ENCODE results near the gene GRPR. TPM values are rescaled to one million over a fixed set of nuclear protein-coding genes. Genes with fewer than 3 reads are reported as not detected.
"Not testable (repeated sequence)": the region's sequence is repeated elsewhere in the genome, so short reads cannot be mapped to it uniquely, and the experiment has no call there.

Gene GRPR
- total RNA-seq, 2 experiments from 2014 or later, result not detected

DNA sequence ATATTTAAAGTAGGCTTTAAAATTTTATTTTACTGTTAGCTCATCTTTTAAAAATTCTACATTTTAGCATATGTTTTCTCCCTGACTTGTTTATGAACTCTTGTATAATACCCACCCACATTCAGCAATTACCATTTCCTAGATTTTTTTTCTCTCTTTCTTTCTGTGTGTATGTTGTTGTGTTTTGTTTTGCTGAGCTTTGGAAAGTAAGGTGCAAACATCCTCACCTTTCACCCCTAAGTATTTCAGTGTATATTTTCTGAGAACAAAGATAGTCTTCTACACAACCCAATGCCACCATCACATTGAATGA, 18.8 kb downstream of the GRPR start:
- ATAC-seq, result no peak
- no peak overlapping the region for H3K27ac Mint-ChIP-seq
- no peaks in the 10 kb centered on the region for H3K36me3 Mint-ChIP-seq
- no peak for DNase-seq
- H3K4me3 Mint-ChIP-seq, result no peak overlapping the region
- H3K9me3 Mint-ChIP-seq (ENCODE audit: low read depth), result no peaks in the 10 kb centered on the region
- CTCF ChIA-PET, result no interaction called here
- no peaks in the 10 kb centered on the region for H3K4me1 Mint-ChIP-seq
- H3K27me3 Mint-ChIP-seq, result peaks cover 13% of the 10 kb centered on the region

DNA sequence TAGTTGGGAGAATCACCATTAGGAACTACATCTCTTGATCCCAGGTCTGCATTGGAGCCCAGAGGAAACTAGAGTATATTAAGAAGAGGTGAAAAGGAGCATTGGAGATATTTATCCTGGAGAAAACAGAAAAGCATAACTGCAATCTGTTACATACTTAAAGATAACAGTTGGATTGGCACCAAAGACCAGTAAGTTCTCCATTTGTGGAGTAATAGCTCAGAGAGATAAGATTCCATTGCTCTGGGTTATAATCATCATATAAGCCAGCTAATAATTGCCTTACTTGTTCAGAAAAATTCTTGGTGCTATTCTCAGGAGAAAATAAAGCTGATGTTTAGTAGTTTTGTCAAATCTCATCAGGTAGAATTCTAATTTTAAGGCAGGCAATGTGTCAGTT, 20.6 kb downstream of the GRPR start:
- Mint-ChIP-seq H3K4me1 (no peaks in the 10 kb centered on the region), H3K27ac (no peak overlapping the region), H3K27me3 (peaks cover 13% of the 10 kb centered on the region), H3K9me3 (ENCODE audit: low read depth) (no peaks in the 10 kb centered on the region), H3K36me3 (no peaks in the 10 kb centered on the region), H3K4me3 (no peak overlapping the region)
- CTCF ChIA-PET, result no interaction called here
- ATAC-seq, result no peak
- DNase-seq, result no peak

DNA sequence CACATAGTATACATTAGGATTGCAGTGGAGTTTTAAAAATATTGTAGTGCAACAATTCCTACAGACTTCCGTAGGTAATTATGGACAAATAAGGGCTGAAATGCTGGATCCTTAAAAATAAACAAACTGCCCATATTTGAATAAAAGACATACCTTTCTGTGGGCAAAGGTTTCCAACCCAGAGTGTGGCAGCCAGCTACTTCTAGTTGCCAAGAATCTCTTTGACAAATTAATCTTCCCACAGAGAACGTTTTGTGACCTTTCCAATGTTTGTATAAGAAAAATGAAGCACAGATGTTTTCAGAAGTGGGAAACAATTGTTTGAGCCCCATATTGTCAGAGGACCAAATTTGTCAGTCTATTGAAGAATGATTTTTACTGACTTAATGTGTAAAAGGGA, 21.1 kb downstream of the GRPR start:
- H3K36me3 Mint-ChIP-seq, result no peaks in the 10 kb centered on the region
- DNase-seq (no peak), ATAC-seq (no peak)
- H3K9me3 Mint-ChIP-seq (ENCODE audit: low read depth), result no peaks in the 10 kb centered on the region
- peaks cover 13% of the 10 kb centered on the region for H3K27me3 Mint-ChIP-seq
- H3K4me3 Mint-ChIP-seq, result no peak overlapping the region
- H3K27ac Mint-ChIP-seq, result no peak overlapping the region
- H3K4me1 Mint-ChIP-seq, result no peaks in the 10 kb centered on the region
- CTCF ChIA-PET, result no interaction called here

DNA sequence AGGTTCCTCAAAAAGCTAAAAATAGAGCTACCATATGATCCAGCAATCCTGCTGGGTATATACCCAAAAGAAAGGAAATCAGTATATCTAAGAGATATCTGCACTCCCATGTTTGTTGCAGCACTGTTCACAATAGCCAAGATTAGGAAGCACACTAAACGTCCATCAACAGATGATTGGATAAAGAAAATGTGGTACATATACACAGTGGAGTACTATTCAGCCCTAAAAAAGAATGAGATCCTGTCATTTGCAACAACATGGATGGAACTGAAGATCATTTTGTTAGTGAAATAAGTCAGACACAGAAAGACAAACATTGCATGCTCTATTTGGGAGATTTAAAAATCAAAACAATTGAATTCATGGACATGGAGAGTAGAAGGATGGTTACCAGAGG, 21.7 kb downstream of the GRPR start:
- H3K9me3 Mint-ChIP-seq (ENCODE audit: low read depth); H3K27ac Mint-ChIP-seq; ATAC-seq; H3K4me1 Mint-ChIP-seq; H3K36me3 Mint-ChIP-seq; DNase-seq; H3K4me3 Mint-ChIP-seq; CTCF ChIA-PET: not testable (repeated sequence)
- peaks cover 13% of the 10 kb centered on the region for H3K27me3 Mint-ChIP-seq

DNA sequence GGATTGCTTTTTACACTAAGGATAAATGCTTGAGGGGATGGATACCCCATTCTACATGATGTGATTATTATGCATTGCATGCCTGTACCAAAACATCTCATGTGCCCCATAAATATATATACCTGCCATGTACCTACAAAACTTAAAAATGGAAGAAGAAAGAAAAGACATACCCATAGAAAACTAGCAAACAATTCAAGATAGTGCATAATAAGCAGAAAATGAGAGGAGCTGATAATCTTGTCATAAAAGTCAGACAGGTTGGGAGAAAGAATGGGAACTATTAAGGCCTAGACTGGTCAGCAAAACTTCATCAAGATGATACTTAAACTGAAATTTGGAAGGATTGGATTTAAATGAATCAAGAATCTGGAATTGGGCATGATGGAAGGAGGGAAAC, 22.3 kb downstream of the GRPR start:
- Mint-ChIP-seq H3K4me3 (no peak overlapping the region), H3K9me3 (ENCODE audit: low read depth) (no peaks in the 10 kb centered on the region), H3K27ac (no peak overlapping the region), H3K36me3 (no peaks in the 10 kb centered on the region), H3K4me1 (no peaks in the 10 kb centered on the region), H3K27me3 (peaks cover 13% of the 10 kb centered on the region)
- no peak for ATAC-seq
- DNase-seq, result no peak
- CTCF ChIA-PET, result no interaction called here

DNA sequence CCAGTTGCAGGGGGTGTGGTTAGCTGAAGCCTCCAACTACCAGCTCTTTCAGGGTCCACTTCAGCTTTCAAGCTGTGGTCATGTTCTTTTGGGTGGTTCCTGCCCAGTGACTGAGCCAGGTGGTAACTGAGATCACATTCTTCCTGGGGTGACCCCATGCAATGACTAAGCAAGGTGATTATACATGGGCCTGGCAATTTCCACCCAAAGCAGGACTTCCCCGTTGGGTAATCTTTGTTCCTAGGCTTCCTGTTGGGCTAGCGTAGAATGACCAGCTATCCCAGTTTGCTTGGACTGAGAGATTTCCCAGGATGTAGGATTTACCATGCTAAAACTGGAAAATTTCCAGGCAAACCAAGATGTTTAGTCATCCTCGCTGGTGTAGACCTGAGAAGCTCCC, 25.5 kb downstream of the GRPR start:
- Mint-ChIP-seq H3K36me3 (no peaks in the 10 kb centered on the region), H3K4me1 (no peaks in the 10 kb centered on the region), H3K27me3 (peaks cover 6% of the 10 kb centered on the region), H3K4me3 (no peak overlapping the region), H3K27ac (no peak overlapping the region), H3K9me3 (ENCODE audit: low read depth) (no peaks in the 10 kb centered on the region)
- no peak for ATAC-seq
- CTCF ChIA-PET, result no interaction called here
- no peak for DNase-seq

DNA sequence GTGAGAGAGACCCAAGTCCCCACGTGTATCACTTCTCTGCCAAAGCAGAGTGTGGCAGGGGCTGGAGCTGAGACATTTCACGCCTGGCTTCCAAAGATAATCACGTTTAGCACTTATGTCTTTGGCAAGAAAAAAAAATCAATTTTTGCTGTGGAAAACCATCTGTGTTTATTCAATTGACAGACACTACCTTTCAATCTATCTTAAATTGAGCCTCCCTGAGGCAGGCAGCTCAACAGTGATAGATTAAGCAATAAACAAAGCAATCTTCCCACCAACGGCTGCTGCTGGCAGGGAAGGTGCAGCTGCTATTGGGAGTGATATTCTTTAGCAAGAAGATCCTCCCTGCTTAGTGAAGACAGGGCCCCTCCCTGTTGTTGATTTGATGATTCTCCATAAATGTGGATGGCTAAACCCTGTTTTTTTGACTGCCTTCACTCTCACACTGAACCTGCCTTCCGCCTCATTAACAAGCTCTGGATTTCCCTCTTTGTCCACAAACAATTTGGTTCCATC, 32.3 kb downstream of the GRPR start:
- no peaks in the 10 kb centered on the region for H3K4me1 Mint-ChIP-seq
- ATAC-seq, result no peak
- no peak for DNase-seq
- H3K27ac Mint-ChIP-seq, result no peak overlapping the region
- H3K27me3 Mint-ChIP-seq, result no peaks in the 10 kb centered on the region
- no peaks in the 10 kb centered on the region for H3K9me3 Mint-ChIP-seq (ENCODE audit: low read depth)
- H3K4me3 Mint-ChIP-seq, result no peak overlapping the region
- CTCF ChIA-PET, result no interaction called here
- H3K36me3 Mint-ChIP-seq, result no peaks in the 10 kb centered on the region

DNA sequence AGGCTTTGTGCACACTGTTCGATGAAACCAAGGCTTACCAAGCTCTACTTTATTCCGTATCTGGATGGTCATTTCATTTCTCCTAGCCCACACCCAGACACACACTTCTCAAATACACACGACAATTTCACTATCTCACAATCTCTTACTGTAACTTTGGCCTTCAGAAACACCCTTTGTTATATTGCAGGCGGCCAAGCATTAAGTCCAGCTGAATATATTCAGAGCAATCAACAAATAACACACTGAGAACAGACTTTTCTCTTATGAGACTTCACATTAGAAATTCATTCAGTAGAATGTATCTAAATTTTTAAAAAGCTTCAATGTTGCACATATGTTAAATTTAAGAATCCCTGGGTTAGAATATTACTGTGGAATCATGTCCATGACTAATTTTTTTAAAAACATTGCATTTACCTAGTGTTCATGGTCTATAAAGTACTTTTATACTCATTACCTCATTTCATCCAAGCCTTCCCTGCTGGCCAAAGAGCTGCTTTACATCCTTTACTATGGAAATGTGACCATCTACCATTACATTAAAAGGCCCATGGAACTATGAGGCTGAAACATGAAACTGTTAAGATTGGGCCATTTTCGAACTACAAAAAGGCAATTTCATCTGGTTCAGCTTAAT, 33.4 kb downstream of the GRPR start:
- Mint-ChIP-seq H3K36me3 (no peaks in the 10 kb centered on the region), H3K4me3 (no peak overlapping the region), H3K4me1 (no peaks in the 10 kb centered on the region), H3K27me3 (no peaks in the 10 kb centered on the region), H3K9me3 (ENCODE audit: low read depth) (no peaks in the 10 kb centered on the region), H3K27ac (no peak overlapping the region)
- ATAC-seq (no peak), DNase-seq (no peak)
- CTCF ChIA-PET, result no interaction called here

DNA sequence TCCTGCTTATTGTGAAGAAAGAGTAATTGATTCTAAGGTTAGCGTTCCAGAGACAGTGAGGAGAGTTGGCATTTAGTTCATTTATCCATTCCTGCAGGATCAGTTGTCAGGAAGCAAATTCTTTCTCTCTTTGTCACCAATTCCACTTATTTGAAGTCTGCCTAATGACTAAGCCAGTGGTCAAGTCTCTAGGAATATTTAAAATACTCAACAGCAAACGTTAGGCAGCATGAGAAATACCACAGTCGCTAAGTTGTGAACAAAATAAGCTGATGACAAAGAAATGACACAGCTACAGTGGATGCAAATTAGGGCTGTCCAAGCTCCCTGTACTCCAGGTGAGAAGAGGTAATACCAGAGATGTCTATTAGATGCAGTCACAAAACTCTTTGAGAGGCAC, 37.4 kb downstream of the GRPR start:
- no peak for DNase-seq
- CTCF ChIA-PET, result no interaction called here
- H3K4me1 Mint-ChIP-seq, result no peaks in the 10 kb centered on the region
- no peak overlapping the region for H3K4me3 Mint-ChIP-seq
- no peaks in the 10 kb centered on the region for H3K9me3 Mint-ChIP-seq (ENCODE audit: low read depth)
- no peaks in the 10 kb centered on the region for H3K36me3 Mint-ChIP-seq
- peaks cover 2% of the 10 kb centered on the region for H3K27me3 Mint-ChIP-seq
- H3K27ac Mint-ChIP-seq, result no peak overlapping the region
- ATAC-seq, result no peak

DNA sequence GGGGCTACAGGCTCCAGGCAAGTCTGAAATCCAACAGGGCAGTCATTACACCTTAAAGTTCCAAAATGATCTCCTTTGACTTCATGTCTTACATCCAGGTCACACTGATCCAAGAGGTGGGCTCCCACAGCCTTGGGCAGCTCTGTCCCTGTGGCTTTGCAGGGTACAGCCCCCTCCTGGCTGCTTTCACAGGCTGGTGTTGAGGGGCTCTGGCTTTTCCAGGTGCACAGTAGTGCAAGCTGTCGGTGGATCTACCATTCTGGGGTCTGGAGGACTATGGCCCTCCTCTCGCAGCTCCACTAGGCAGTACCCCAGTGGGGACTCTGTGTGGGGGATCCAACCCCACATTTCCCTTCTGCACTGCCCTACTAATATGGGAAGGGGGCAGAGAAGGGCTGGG, 37.8 kb downstream of the GRPR start:
- H3K4me3 Mint-ChIP-seq; CTCF ChIA-PET; ATAC-seq; H3K9me3 Mint-ChIP-seq (ENCODE audit: low read depth); H3K27ac Mint-ChIP-seq; DNase-seq; H3K27me3 Mint-ChIP-seq; H3K4me1 Mint-ChIP-seq; H3K36me3 Mint-ChIP-seq: not testable (repeated sequence)

DNA sequence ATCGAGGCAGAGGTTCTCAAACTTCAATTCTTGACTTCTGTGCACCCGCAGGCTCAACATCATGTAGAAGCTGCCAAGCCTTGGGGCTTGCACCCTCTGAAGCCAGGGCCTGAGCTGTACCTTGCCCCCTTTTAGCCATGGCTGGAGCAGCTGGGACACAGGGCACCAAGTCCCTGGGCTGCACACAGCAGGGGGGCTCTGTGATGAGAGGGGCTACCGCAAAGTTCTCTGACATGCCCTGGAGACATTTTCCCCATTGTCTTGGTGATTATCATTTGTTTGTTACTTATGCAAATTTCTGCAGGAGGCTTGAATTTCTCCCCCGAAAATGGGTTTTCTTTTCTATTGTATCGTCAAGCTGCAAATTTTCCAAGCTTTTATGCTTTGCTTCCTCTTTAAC, 39.0 kb downstream of the GRPR start:
- Mint-ChIP-seq H3K4me3 (no peak overlapping the region), H3K27ac (no peak overlapping the region), H3K4me1 (no peaks in the 10 kb centered on the region), H3K27me3 (peaks cover 2% of the 10 kb centered on the region), H3K36me3 (no peaks in the 10 kb centered on the region), H3K9me3 (ENCODE audit: low read depth) (no peaks in the 10 kb centered on the region)
- CTCF ChIA-PET, result no interaction called here
- ATAC-seq (no peak), DNase-seq (no peak)

DNA sequence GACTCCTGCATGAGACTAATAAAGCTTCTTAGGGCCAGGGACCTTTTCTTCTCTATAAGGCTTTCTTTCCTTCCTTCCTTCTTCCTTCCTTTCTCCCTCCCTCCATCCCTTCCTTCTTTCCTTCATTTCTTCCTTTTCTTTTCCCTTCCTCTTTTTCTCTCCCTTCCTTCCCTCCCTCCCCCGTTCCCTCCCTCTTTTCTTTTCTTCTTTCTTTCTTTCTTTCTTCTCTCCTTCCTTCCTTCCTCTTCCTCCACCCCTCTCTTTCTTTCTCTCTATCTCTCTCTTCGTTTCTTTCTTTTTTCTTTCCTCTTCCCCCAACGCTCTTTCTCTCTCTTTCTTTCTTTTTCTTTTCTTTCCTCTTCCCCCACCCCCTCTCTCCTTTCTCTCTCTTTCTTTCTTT, 41.4 kb downstream of the GRPR start:
- ATAC-seq (no peak), DNase-seq (no peak)
- Mint-ChIP-seq H3K4me3 (no peak overlapping the region), H3K36me3 (no peaks in the 10 kb centered on the region), H3K4me1 (no peaks in the 10 kb centered on the region), H3K27me3 (peaks cover 2% of the 10 kb centered on the region), H3K27ac (no peak overlapping the region), H3K9me3 (ENCODE audit: low read depth) (no peaks in the 10 kb centered on the region)
- CTCF ChIA-PET, result no interaction called here

DNA sequence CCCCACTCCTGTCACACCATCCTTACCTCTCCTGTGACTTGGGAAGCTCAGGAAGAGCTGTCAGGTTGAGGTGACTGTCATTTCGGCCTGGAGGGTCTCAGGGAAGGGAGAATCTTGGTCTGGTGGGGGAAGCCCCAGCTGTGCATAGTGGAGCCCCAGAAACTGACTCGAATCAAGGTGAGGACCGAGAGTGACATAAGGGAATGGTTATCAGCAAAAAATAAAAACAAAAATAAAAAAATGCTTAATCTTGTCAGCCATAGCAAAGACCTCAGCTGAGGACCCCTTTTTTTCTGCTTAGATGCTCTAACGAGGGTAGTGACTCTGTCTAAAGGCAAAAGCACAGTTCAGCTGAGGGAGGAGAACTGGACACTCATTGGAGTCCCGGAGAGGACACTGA, 43.8 kb downstream of the GRPR start, which contains the start of gene MAGEB17:
MAGEB17 (plus strand) TSS at position 301 of the 400 bp plus-strand sequence. CDS start 2,902 bp downstream, outside the sequence.
- Mint-ChIP-seq H3K4me1 (no peaks in the 10 kb centered on the region), H3K36me3 (no peaks in the 10 kb centered on the region), H3K27me3 (peaks cover 2% of the 10 kb centered on the region), H3K4me3 (no peak within 1 kb of the TSS), H3K27ac (no peak within 1 kb of the TSS), H3K9me3 (ENCODE audit: low read depth) (no peaks in the 10 kb centered on the region)
- DNase-seq, result no peak
- no peak for ATAC-seq
- CTCF ChIA-PET, result no interaction called here

DNA sequence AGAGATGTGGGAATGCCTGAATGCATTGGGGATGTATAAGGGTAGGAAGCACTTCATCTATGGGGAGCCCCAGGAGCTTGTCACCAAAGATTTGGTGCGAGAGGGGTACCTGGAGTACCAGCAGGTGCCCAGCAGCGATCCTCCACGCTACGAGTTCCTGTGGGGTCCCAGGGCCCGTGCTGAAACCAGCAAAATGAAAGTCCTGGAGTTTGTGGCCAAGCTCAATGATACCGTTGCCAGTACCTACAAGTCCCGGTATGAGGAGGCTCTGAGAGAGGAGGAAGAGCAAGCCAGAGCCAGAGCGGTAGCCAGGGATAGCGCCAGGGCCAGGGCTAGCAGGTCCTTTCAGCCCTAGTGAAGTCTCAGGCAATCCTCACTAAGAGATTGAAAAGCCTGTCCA, 47.7 kb downstream of the GRPR start:
- H3K27me3 Mint-ChIP-seq, result no peaks in the 10 kb centered on the region
- no peak overlapping the region for H3K27ac Mint-ChIP-seq
- no peaks in the 10 kb centered on the region for H3K36me3 Mint-ChIP-seq
- DNase-seq (no peak), ATAC-seq (no peak)
- CTCF ChIA-PET, result no interaction called here
- H3K4me1 Mint-ChIP-seq, result no peaks in the 10 kb centered on the region
- no peak overlapping the region for H3K4me3 Mint-ChIP-seq
- H3K9me3 Mint-ChIP-seq (ENCODE audit: low read depth), result no peaks in the 10 kb centered on the region

DNA sequence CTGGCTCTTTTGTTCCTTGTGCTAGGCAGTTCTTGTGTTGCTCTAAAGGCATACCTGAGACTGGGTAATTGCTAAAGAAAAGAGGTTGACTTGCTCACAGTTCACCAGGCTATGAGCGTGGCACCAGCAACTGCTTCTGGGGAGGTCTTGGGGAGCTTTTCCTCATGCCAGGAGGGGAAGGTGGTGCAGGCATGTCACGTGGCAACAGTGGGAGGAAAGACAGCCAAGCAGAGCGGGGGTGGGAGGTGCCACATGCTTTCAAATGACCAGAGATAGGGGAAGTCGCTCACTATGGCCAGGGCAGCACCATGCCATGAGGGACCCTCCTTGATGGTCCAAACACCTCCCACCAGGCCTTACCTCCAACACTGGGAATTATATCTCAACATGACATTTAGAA, 48.6 kb downstream of the GRPR start:
- no peak overlapping the region for H3K27ac Mint-ChIP-seq
- H3K9me3 Mint-ChIP-seq (ENCODE audit: low read depth), result no peaks in the 10 kb centered on the region
- no peaks in the 10 kb centered on the region for H3K4me1 Mint-ChIP-seq
- no peak for ATAC-seq
- H3K27me3 Mint-ChIP-seq, result no peaks in the 10 kb centered on the region
- H3K4me3 Mint-ChIP-seq, result no peak overlapping the region
- CTCF ChIA-PET, result no interaction called here
- H3K36me3 Mint-ChIP-seq, result no peaks in the 10 kb centered on the region
- DNase-seq, result no peak
